Choroid plexus epithelial cell (primary cell): ENCODE measurements around the gene BARHL2.

Source experiments
- DNase-seq: peaks from one replicate; pipeline ENCODE4 v3.0.0-alpha.2; 2010; ENCODE audit warnings: low read depth
- H3K4me3 ChIP-seq: 2 replicates; pipeline ENCODE4 v1.5.1; 2011; ENCODE audit warnings: low read depth, mild to moderate bottlenecking, control low read depth, low read length, moderate library complexity
- TF ChIP-seq, protein P1 (sequence below): conservative IDR thresholded peaks from 2 replicates; pipeline ENCODE4 v1.5.1; 2011; ENCODE audit warnings: low read depth, mild to moderate bottlenecking, control low read depth, inconsistent platforms, low read length, moderate library complexity

Gene BARHL2

DNA sequence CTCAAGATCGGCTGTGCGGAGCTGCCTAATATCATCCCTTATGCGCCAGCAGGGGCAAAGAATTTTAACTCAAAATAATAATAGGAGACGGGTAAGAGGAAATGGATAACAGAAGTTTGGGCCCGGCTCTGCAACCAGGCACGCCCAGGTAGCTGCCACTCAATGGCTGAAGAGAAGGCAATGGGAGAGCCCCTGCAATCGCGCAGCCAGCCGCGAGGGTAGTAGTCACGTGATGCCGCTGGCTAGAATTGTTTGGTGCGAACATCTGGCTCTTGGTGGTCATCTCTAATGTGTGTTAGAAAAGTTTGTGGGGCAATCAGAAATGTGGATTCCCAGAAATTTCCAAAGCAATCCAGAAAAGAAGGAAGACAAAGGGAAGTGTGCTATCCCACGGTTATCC, 12.3 kb downstream of the BARHL2 start:
- TF ChIP-seq, protein P1, sequence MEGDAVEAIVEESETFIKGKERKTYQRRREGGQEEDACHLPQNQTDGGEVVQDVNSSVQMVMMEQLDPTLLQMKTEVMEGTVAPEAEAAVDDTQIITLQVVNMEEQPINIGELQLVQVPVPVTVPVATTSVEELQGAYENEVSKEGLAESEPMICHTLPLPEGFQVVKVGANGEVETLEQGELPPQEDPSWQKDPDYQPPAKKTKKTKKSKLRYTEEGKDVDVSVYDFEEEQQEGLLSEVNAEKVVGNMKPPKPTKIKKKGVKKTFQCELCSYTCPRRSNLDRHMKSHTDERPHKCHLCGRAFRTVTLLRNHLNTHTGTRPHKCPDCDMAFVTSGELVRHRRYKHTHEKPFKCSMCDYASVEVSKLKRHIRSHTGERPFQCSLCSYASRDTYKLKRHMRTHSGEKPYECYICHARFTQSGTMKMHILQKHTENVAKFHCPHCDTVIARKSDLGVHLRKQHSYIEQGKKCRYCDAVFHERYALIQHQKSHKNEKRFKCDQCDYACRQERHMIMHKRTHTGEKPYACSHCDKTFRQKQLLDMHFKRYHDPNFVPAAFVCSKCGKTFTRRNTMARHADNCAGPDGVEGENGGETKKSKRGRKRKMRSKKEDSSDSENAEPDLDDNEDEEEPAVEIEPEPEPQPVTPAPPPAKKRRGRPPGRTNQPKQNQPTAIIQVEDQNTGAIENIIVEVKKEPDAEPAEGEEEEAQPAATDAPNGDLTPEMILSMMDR: no peak
- no peak overlapping the region for H3K4me3 ChIP-seq
- DNase-seq: no peak

DNA sequence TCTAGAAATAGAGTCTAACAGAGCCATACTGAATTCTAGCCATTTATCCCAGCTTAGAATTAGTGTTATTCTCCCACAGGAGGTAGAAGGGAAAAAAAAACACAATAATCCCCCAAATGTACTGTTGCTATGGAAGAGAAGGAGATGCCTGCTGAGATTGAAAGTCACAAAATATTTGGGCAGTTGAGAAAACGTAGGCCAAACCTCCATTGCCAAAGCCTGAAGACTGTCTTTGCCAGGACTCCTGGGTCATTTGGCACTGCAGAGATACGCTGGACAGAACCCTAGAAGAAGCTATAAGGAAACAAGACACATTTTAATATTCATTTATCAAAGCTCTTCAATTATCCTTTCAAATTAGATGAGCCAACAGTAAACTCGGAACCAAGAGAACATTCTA, 22.3 kb downstream of the BARHL2 start:
- H3K4me3 ChIP-seq: no peak overlapping the region
- no peak for DNase-seq
- TF ChIP-seq, protein P1: no peak

DNA sequence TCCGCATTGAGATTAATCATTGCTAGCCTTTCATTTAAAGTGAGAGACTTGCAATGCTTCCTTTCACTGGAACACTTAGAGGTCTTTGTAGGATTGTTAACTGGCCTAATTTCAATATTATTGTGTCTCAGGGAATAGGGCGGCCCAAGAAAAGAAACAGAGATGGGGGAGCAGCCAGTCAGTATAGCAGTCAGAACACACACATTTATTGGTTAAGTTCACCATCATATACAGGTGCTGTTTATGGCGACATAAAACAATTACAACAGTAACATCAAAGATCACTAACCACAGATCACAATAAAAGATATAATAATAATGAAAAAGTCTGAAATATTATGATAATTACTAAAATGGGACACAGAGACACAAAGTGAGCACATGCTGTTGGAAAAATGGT, 29.4 kb downstream of the BARHL2 start:
- TF ChIP-seq, protein P1: no peak
- no peak overlapping the region for H3K4me3 ChIP-seq

DNA sequence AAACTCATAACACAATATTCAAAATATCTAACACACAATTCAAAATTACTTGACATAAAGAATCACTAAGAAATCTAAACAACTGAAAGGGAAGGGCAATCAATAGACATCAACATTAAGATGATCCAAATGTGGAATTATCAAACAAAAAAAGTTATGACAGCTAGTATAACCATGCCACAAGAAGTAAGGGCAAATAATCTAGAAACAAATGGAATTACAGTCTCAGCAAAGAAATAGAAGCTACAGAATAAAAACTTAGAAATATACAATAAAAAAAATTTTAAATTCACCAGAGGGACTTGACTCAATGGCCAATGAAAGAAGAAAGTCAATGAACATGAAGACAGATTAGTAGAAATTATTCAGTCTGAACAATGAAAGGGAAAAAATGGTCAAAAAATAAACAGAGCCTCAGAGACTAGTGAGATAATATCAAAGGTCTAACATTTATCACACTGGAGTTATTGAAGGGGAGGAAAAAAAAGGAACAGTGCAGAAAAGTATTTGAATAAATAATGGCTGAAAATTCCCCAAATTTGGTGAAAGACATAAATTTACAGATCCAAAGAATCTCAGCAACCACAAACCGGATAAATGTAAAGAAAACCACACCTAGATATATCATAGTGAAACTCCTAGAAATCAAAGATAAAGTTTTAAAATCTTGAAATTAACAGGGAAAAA, 41.8 kb downstream of the BARHL2 start:
- H3K4me3 ChIP-seq: no peak overlapping the region
- TF ChIP-seq, protein P1: no peak
- DNase-seq: no peak

More for the DNA sequence above, 29.4 kb downstream of the BARHL2 start:
- DNase-seq: no peak

DNA sequence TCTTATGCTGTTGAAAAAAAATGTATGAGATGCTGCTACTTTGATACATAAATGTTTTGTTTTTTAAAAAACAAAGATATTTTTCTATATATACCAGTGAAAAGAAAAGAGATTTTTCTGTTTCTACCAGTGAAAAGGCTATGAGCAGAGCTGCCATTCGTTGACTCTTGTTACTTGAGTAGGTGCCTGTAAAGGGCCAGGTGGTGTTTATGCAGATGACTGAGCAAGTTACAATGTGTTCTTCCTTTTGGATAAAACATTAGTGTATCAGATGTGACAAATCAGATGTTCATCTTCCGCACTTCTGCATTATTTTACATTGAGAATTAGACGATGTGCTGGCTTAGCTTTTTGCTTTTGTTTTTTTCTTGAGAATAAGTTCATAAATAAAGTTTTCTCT, 45.4 kb downstream of the BARHL2 start:
- no peak overlapping the region for H3K4me3 ChIP-seq
- TF ChIP-seq, protein P1: no peak
- DNase-seq: no peak

DNA sequence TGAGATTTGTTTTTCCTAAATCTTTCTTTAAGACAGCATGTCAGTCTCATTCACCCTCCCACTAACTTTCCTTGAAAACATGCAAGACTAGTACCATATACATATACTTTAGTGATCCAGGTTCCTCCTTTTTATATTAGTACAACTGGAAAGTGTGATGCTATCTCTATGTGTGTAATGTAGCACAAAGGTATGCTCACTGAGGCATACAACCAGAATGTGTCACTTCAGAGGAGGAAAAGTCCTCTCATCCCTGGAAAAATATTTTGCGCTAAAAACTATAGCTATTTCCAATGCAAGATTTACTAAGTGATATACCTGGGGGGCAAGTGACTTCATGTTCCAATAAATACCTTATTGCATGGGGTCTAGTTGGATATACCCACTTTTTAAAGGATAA, 45.9 kb downstream of the BARHL2 start:
- H3K4me3 ChIP-seq: no peak overlapping the region
- no peak for DNase-seq
- TF ChIP-seq, protein P1: no peak
